Hepatocyte (in vitro differentiated cells): ENCODE measurements around the gene GALNTL6.

Source experiments
- EZH2 ChIP-seq: fragments of 200-600 bp; sonication (generic); IDR thresholded peaks from 2 replicates; pipeline ENCODE4 v1.6.1; 2016; ENCODE audit warnings: antibody characterized with exemption, mild to moderate bottlenecking, borderline replicate concordance
- EZH2phosphoT487 ChIP-seq: fragments of 200-600 bp; sonication (generic); IDR thresholded peaks from one replicate; pipeline ENCODE4 v1.6.1; 2018; ENCODE audit warnings: antibody characterized with exemption, mild to moderate bottlenecking, low read depth, moderate library complexity; ENCODE audit not compliant: unreplicated experiment, severe bottlenecking
- TF ChIP-seq, protein P1 (sequence below): fragments of 200-600 bp; sonication (generic); IDR thresholded peaks from 2 replicates; pipeline ENCODE4 v1.5.1; 2016; ENCODE audit warnings: antibody characterized with exemption, mild to moderate bottlenecking; ENCODE audit not compliant: poor library complexity

DNA sequence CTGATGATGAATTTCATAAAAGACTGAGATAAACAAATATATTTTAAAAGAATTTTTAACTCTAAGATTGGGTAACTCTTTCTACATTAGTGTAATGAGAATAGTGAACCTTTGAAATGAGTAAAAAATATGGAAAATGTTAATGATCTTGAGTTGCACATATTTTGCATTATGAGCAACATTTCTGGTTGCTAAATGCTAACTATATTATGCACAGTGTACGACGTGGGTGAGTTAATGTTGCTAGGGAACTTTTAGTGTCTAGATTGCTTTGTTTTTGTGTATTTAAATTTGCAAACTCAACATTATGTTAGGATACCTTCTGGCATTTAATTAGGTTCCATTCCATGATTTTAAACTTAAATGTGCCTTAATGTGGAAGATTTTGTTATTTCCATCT lies 742.5 kb downstream of the GALNTL6 start:
- TF ChIP-seq, protein P1, sequence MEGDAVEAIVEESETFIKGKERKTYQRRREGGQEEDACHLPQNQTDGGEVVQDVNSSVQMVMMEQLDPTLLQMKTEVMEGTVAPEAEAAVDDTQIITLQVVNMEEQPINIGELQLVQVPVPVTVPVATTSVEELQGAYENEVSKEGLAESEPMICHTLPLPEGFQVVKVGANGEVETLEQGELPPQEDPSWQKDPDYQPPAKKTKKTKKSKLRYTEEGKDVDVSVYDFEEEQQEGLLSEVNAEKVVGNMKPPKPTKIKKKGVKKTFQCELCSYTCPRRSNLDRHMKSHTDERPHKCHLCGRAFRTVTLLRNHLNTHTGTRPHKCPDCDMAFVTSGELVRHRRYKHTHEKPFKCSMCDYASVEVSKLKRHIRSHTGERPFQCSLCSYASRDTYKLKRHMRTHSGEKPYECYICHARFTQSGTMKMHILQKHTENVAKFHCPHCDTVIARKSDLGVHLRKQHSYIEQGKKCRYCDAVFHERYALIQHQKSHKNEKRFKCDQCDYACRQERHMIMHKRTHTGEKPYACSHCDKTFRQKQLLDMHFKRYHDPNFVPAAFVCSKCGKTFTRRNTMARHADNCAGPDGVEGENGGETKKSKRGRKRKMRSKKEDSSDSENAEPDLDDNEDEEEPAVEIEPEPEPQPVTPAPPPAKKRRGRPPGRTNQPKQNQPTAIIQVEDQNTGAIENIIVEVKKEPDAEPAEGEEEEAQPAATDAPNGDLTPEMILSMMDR, result no peak
- TF ChIP-seq EZH2 (no peak), EZH2phosphoT487 (no peak)
